ENCODE data around the gene IVNS1ABP.

GRCh38 chr1:185295091-185295490 lies 22.0 kb downstream of the IVNS1ABP start:
- TF ChIP-seq EZH2 (IDR thresholded peaks at IDR 0.05; ENCODE audit: low read depth, unreplicated experiment) (no peak), CTCF (conservative IDR thresholded peaks at IDR 0.05; ENCODE audit: low read depth in 2 of 2) (no peak), POLR2AphosphoS5 (IDR thresholded peaks at IDR 0.05; ENCODE audit: low read depth) (no peak), EZH2phosphoT487 (IDR thresholded peaks at IDR 0.05; ENCODE audit: unreplicated experiment) (no peak), ZNF462 (CRISPR knock-in tag; IDR thresholded peaks at IDR 0.05) (no peak)
